WTC11 (cell line): ENCODE data around the gene ANKRD11. TPM values are rescaled to one million over a fixed set of nuclear protein-coding genes. Genes with fewer than 3 reads are reported as not detected.

Experiments
- ATAC-seq: fragments of 200-7000 bp; cut with Tn5 transposase; 2 replicates; pipeline ENCODE4 v1.10.0; 2021; ENCODE audit warnings: mild to moderate bottlenecking, moderate library complexity
- CTCF ChIA-PET: fragments of 300-600 bp; sonication (Branson Sonifier 250); formaldehyde crosslinking; loops from one replicate; lab custom pipeline; 2021; ENCODE audit warnings: antibody characterized with exemption; lab: Charles Lee
- POLR2A ChIA-PET: fragments of 350-600 bp; sonication (Branson Sonifier 250); formaldehyde crosslinking; loops from one replicate; lab custom pipeline; 2021; ENCODE audit warnings: antibody characterized with exemption; lab: Charles Lee
- DNase-seq: peaks from one replicate; pipeline ENCODE4 v3.0.0; 2021; ENCODE audit warnings: low spot score
- H3K27ac Mint-ChIP-seq: 2 replicates; pipeline ENCODE4 v1.8.0; 2021; ENCODE audit warnings: mixed read lengths
- H3K27me3 Mint-ChIP-seq: 2 replicates; pipeline ENCODE4 v1.8.0; 2021; ENCODE audit warnings: low read depth, mild to moderate bottlenecking, moderate library complexity, mixed read lengths
- H3K36me3 Mint-ChIP-seq: 2 replicates; pipeline ENCODE4 v1.8.0; 2021; ENCODE audit warnings: mixed read lengths
- H3K4me1 Mint-ChIP-seq: 2 replicates; pipeline ENCODE4 v1.8.0; 2022; ENCODE audit warnings: mixed read lengths
- H3K4me3 Mint-ChIP-seq: 2 replicates; pipeline ENCODE4 v1.8.0; 2021; ENCODE audit warnings: mild to moderate bottlenecking, moderate library complexity, mixed read lengths
- H3K9me3 Mint-ChIP-seq: 2 replicates; pipeline ENCODE4 v1.8.0; 2021; ENCODE audit warnings: mixed read lengths
- CBFB ChIP-seq: sonication (generic); formaldehyde crosslinking; IDR thresholded peaks from 2 replicates; pipeline ENCODE4 v1.8.1; 2022; ENCODE audit warnings: mild to moderate bottlenecking, low read depth, missing genetic modification reagents
- E2F1 ChIP-seq: sonication (generic); formaldehyde crosslinking; IDR thresholded peaks from 2 replicates; pipeline ENCODE4 v1.8.0; 2022; ENCODE audit warnings: mild to moderate bottlenecking, missing genetic modification reagents
- E2F5 ChIP-seq: sonication (generic); formaldehyde crosslinking; IDR thresholded peaks from 2 replicates; pipeline ENCODE4 v1.8.1; 2022; ENCODE audit warnings: mild to moderate bottlenecking, moderate library complexity, missing genetic modification reagents
- ELF4 ChIP-seq: sonication (generic); formaldehyde crosslinking; IDR thresholded peaks from 2 replicates; pipeline ENCODE4 v1.8.1; 2022; ENCODE audit warnings: low read depth, mild to moderate bottlenecking, moderate library complexity, missing genetic modification reagents
- FOXP1 ChIP-seq: sonication (generic); formaldehyde crosslinking; IDR thresholded peaks from 2 replicates; pipeline ENCODE4 v1.8.0; 2022; ENCODE audit warnings: missing genetic modification reagents, mild to moderate bottlenecking, moderate library complexity, borderline replicate concordance
- GABPB1 ChIP-seq: sonication (generic); formaldehyde crosslinking; IDR thresholded peaks from 2 replicates; pipeline ENCODE4 v1.8.1; 2023; ENCODE audit warnings: mild to moderate bottlenecking, missing genetic modification reagents
- JAZF1 ChIP-seq: fragments of 250-450 bp; sonication (Bioruptor Pico); IDR thresholded peaks from 2 replicates; pipeline ENCODE4 v1.9.0; 2021; ENCODE audit warnings: moderate library complexity, mild to moderate bottlenecking, inconsistent platforms
- KAT7 ChIP-seq: sonication (generic); formaldehyde crosslinking; IDR thresholded peaks from 2 replicates; pipeline ENCODE4 v1.8.1; 2023; ENCODE audit warnings: missing genetic modification reagents, mild to moderate bottlenecking, borderline replicate concordance
- MXD4 ChIP-seq: fragments of 250-450 bp; sonication (Bioruptor Pico); IDR thresholded peaks from 2 replicates; pipeline ENCODE4 v1.8.0; 2021; ENCODE audit warnings: mild to moderate bottlenecking, moderate library complexity, borderline replicate concordance
- MYBL2 ChIP-seq: sonication (generic); formaldehyde crosslinking; IDR thresholded peaks from 2 replicates; pipeline ENCODE4 v1.8.1; 2023; ENCODE audit warnings: mild to moderate bottlenecking, moderate library complexity, missing genetic modification reagents
- NFE2L1 ChIP-seq: sonication (generic); formaldehyde crosslinking; IDR thresholded peaks from 2 replicates; pipeline ENCODE4 v1.8.1; 2023; ENCODE audit warnings: missing genetic modification reagents
- NR1H2 ChIP-seq: sonication (generic); formaldehyde crosslinking; IDR thresholded peaks from 2 replicates; pipeline ENCODE4 v1.9.0; 2021; ENCODE audit warnings: mild to moderate bottlenecking, moderate library complexity, missing genetic modification reagents
- NR2C2 ChIP-seq: sonication (generic); formaldehyde crosslinking; IDR thresholded peaks from 2 replicates; pipeline ENCODE4 v1.8.0; 2022; ENCODE audit warnings: mild to moderate bottlenecking, missing genetic modification reagents
- USF2 ChIP-seq: sonication (generic); formaldehyde crosslinking; IDR thresholded peaks from 2 replicates; pipeline ENCODE4 v1.8.1; 2023; ENCODE audit warnings: mild to moderate bottlenecking, missing genetic modification reagents, moderate library complexity
- ZBTB43 ChIP-seq: sonication (generic); formaldehyde crosslinking; IDR thresholded peaks from 2 replicates; pipeline ENCODE4 v1.8.1; 2023; ENCODE audit warnings: mild to moderate bottlenecking, missing genetic modification reagents
- ZNF121 ChIP-seq: sonication (generic); formaldehyde crosslinking; IDR thresholded peaks from 2 replicates; pipeline ENCODE4 v1.8.0; 2023; ENCODE audit warnings: missing genetic modification reagents
- ZNF138 ChIP-seq: sonication (generic); formaldehyde crosslinking; conservative IDR thresholded peaks from 2 replicates; pipeline ENCODE4 v1.8.1; 2022; ENCODE audit warnings: mild to moderate bottlenecking, moderate library complexity, missing genetic modification reagents
- ZNF317 ChIP-seq: sonication (generic); formaldehyde crosslinking; IDR thresholded peaks from 2 replicates; pipeline ENCODE4 v1.8.1; 2023; ENCODE audit warnings: low read depth, mild to moderate bottlenecking, moderate library complexity, missing genetic modification reagents, borderline replicate concordance
- ZNF423 ChIP-seq: fragments of 250-450 bp; sonication (Bioruptor Pico); IDR thresholded peaks from 2 replicates; pipeline ENCODE4 v2.1.2; 2022; ENCODE audit warnings: mild to moderate bottlenecking, moderate library complexity
- ZNF532 ChIP-seq: fragments of 250-450 bp; sonication (Bioruptor Pico); IDR thresholded peaks from 2 replicates; pipeline ENCODE4 v1.9.0; 2021; ENCODE audit warnings: mild to moderate bottlenecking, borderline replicate concordance
- total RNA-seq: library from RNA; stranded (reverse); gene quantifications from 3 replicates; pipeline ENCODE4 v1.2.3, GENCODE V29; 2021

The ANKRD11 gene
- total RNA-seq, 1 experiment from 2014 or later: 184 TPM

GRCh38 chr16:89490439-89491237 is at the start of gene ANKRD11 (continued):
- TF ChIP-seq ZNF532 (CRISPR knock-in tag): no peak

- H3K36me3 Mint-ChIP-seq: peaks cover 41% of the 10 kb centered on the region
- CTCF ChIA-PET: no interaction called here
Measured at GRCh38 chr16:89538286-89538685, 47.9 kb upstream of the ANKRD11 start.

More at GRCh38 chr16:89538286-89538685, 47.9 kb upstream of the ANKRD11 start:
- no peak overlapping the region for H3K4me3 Mint-ChIP-seq
- no peak overlapping the region for H3K27ac Mint-ChIP-seq
- DNase-seq (no peak), ATAC-seq (no peak)
- POLR2A ChIA-PET: no interaction called here
- H3K27me3 Mint-ChIP-seq: no peaks in the 10 kb centered on the region
- no peaks in the 10 kb centered on the region for H3K9me3 Mint-ChIP-seq
- H3K4me1 Mint-ChIP-seq: no peaks in the 10 kb centered on the region
- no peak for TF ChIP-seq ZNF138 (CRISPR knock-in tag)
- no peak for TF ChIP-seq FOXP1 (CRISPR knock-in tag)
- TF ChIP-seq ELF4 (CRISPR knock-in tag): no peak
- no peak for TF ChIP-seq ZNF423 (CRISPR knock-in tag)
- no peak for TF ChIP-seq NFE2L1 (CRISPR knock-in tag)
- TF ChIP-seq KAT7 (CRISPR knock-in tag): no peak
- no peak for TF ChIP-seq GABPB1
- TF ChIP-seq E2F5 (CRISPR knock-in tag): no peak
- no peak for TF ChIP-seq JAZF1
- TF ChIP-seq E2F1: no peak
- no peak for TF ChIP-seq ZBTB43 (CRISPR knock-in tag)
- TF ChIP-seq NR1H2 (CRISPR knock-in tag): no peak
- no peak for TF ChIP-seq ZNF121 (CRISPR knock-in tag)
- TF ChIP-seq CBFB (CRISPR knock-in tag): no peak
- no peak for TF ChIP-seq MXD4 (CRISPR knock-in tag)
- no peak for TF ChIP-seq USF2 (CRISPR knock-in tag)
- TF ChIP-seq NR2C2 (CRISPR knock-in tag): no peak
- no peak for TF ChIP-seq ZNF317
- no peak for TF ChIP-seq MYBL2 (CRISPR knock-in tag)
